NCI-H82 treated with DMSO at 0.1 percent for 48 hours (cell line): ENCODE data around the gene S1PR2.

Experiments used
- DNase-seq: peaks from one replicate; lab custom pipeline; 2025; ENCODE audit not compliant: unreplicated experiment; lab: John Stamatoyannopoulos, UW

The S1PR2 gene

GRCh38 chr19:10230861-10231611, at the start of gene S1PR2:
Gene S1PR2, minus strand, starts transcription at chr19:10231331. Its CDS starts 6,426 bp downstream, at chr19:10224905.
- DNase-seq, result peak; percentile 3

DNA sequence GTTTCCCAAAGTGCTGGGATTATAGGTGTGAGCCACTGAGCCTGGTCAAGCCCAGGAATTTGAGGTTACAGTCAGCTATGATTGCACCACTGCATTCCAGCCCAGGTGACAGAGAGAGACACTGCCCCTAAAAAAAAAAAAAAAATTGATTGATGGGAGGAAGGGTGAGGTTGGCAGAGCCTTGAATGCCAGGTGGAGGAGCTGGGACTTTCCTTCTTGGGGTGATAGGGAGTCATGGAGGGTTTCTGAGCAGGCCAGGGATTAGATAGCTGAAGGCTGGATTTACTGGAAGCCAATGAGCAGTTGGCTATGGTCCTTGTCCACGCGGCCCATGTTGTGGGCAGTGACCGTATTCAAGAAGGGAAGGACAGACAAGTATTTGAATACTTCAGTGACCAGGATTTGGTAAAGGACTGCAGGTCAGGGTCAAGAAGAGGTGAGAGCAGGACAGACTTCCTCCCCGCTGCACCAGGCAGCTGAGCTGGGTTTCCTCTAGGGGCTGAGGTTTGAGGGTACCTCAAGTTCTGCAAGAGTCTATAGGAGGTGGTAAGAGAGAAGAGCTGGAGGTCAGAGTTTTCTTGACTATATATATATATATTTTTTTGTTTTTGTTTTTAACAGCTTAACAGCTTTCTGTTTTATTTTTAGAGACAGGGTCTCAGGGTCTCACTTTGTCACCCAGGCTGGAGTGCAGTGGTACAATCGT, 48.8 kb upstream of the S1PR2 start:
- no peak for DNase-seq

GRCh38 chr19:10278935-10279334, 47.8 kb upstream of the S1PR2 start:
- DNase-seq, result no peak

GRCh38 chr19:10277795-10278589, 46.9 kb upstream of the S1PR2 start:
- no peak for DNase-seq

DNA sequence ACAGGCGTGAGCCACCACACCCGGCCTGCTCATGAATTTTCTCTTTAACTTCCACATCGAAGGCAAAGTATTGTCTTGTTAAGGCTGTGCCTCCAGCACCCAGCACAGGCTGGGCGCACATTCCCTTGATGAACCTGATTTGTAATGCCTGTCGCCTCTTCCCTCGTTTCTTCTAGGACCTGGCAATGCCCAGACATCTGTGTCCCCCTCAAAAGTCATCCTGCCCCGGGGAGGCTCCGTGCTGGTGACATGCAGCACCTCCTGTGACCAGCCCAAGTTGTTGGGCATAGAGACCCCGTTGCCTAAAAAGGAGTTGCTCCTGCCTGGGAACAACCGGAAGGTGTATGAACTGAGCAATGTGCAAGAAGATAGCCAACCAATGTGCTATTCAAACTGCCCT, 43.5 kb upstream of the S1PR2 start:
- DNase-seq, result no peak

GRCh38 chr19:10271543-10272086, 40.5 kb upstream of the S1PR2 start:
- DNase-seq, result no peak

- DNase-seq, result no peak
Measured at GRCh38 chr19:10270616-10271394, 39.7 kb upstream of the S1PR2 start, which contains the start of gene ICAM1. Gene ICAM1, plus strand, starts transcription at chr19:10271120. Its CDS starts 40 bp downstream, at chr19:10271160.

DNA sequence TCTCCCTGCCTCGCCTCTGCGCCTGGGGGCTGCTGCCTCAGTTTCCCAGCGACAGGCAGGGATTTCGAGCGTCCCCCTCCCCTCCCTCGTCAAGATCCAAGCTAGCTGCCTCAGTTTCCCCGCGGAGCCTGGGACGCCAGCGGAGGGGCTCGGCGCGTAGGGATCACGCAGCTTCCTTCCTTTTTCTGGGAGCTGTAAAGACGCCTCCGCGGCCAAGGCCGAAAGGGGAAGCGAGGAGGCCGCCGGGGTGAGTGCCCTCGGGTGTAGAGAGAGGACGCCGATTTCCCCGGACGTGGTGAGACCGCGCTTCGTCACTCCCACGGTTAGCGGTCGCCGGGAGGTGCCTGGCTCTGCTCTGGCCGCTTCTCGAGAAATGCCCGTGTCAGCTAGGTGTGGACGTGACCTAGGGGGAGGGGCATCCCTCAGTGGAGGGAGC, 39.1 kb upstream of the S1PR2 start:
- no peak for DNase-seq

DNA sequence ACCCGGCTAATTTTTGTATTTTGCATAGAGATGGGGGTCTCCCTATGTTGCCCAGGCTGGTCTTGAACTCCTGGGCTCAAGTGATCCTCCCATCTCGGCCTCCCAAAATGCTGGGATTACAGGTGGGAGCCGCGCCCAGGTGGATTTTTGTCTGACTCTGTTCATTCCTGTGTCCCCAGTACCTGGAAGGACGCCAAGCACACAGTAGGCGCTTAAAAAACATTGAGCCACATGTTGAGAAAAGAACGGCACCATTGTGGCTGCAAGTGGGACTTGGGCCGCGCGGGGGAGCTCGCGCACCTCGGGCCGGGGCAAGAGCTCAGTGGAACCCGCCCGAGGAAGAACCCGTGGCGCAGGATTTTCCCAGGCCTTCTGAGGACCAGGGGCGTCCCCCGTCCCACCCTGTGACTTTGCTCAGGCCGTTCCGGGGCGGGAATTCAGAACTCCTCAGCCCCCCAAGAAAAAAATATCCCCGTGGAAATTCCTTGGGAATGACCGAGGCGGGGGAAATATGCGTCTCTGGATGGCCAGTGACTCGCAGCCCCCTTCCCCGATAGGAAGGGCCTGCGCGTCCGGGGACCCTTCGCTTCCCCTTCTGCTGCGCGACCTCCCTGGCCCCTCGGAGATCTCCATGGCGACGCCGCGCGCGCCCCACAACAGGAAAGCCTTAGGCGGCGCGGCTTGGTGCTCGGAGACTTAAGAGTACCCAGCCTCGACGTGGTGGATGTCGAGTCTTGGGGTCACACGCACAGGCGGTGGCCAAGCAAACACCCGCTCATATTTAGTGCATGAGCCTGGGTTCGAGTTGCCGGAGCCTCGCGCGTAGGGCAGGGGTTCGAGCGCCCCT, 38.4 kb upstream of the S1PR2 start:
- DNase-seq, result peak; percentile 15

GRCh38 chr19:10268071-10268470, 36.9 kb upstream of the S1PR2 start:
- no peak for DNase-seq

GRCh38 chr19:10266706-10267105, 35.6 kb upstream of the S1PR2 start:
- no peak for DNase-seq

DNA sequence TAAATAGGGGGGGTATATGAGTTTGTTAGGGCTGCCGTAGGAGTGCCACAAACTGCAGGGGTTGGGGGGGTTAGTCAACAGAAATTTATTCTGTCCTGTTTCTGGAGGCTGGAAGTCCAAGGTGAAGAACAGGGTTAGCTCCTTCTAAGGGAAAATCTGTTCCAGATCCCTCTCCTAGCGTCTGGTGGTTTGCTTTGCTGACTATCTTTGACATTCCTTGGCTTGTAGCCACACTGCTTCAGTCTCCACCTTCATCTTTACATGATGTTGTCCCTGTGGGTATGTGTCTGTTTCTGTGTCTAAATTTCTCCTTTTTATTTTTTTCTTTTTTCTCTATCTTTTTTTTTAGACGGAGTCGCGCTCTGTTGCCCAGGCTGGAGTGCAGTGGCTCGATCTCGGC, 31.6 kb upstream of the S1PR2 start:
- DNase-seq, result no peak

DNA sequence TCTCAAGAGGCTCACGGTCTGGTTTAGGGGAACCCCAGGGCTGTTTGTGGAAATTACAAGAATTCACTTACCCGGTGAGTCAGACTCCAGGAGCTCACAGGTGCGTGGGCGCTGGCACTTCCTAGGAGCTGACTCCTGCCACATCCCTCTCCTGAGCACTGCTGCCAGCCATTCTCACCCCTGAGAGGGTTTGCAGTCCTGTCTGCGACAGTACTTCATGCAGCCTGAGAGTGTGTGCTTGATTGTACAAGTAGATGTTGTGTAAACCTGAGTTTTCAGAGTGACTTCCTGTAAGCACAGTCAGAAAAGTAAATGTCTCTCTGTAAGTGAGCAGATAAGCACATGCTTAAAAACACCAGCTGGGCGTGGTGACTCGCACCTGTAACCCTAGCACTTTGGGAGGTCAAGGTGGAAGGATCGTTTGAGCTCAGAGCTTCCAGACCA, 29.0 kb upstream of the S1PR2 start:
- DNase-seq, result no peak

DNA sequence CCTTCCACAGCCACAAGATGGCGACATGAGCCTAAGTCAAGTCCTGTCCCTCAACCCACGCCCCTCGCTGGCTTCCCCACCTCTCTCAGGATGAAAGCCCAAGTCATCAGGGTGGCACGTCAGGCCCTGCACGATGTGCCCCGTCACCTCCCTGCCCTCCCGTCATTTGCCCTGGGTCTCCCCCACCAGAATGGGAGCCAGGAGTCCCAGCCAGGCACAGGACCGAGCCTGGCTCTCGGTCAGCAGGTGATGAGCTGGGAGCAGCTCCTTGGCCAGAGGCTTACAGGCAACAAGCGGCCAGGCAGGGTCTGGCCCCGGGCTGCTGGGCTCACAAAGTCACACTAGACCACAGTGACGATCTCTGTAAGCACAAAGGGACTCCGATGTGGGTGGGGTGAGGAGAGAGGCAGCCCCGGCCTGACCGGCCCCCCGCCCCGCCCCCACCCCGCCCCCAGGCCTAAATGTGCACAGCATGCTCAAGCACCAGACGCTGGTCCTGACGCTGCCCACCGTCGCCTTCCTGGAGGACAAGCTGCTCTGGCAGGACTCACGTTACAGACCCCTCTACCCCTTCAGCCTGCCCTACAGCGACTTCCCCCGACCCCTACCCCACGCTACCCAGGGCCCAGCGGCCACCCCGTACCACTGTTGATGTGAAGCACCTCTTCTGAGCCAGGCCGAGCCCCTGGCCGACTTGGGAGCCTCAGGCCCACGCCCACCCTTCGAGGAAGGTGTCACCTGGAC, 28.2 kb upstream of the S1PR2 start:
- peak; percentile 56 for DNase-seq

DNA sequence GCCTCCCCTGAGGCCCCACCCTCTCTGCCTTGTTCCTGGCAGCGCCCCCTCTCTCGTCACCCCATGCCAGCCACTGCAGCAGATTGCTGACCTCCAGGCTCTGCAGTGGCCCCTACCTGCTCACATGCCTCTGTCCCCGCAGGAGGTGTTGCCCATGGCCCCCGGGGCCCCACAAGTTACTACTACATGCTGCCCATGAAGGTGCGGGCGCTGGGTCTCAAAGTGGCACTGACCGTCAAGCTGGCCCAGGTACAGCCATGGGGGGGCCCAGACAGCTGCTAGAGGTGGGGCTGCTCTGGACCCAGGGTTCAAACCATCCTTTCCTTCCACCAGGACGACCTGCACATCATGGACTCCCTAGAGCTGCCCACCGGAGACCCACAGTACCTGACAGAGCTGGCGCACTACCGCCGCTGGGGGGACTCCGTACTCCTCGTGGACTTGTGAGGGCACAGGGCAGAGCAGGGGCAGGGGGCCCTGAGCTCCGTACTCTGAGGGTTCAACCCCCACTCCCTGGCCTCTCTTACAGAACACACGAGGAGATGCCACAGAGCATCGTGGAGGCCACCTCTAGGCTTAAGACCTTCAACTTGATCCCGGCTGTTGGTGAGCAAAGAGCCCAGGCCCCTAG, 27.1 kb upstream of the S1PR2 start:
- DNase-seq, result no peak

- DNase-seq, result no peak
Measured at GRCh38 chr19:10256970-10257615, 26.0 kb upstream of the S1PR2 start.

DNA sequence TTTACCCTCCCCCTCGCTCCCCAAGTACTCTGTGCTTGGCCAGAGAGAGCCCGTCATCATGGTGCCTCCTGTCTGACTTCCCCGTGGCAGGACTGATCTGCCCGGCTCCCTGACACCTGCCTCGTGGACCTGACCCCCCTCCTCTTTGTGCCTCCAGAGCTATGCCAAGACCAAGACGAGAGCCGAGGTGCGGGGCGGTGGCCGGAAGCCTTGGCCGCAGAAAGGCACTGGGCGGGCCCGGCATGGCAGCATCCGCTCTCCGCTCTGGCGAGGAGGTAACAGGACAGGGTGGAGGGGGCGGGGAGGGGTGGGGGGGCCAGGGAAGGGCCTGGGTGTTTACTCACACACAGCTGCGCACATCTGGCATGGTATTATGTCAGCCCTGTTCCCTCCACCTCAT, 25.4 kb upstream of the S1PR2 start:
- DNase-seq, result no peak

DNA sequence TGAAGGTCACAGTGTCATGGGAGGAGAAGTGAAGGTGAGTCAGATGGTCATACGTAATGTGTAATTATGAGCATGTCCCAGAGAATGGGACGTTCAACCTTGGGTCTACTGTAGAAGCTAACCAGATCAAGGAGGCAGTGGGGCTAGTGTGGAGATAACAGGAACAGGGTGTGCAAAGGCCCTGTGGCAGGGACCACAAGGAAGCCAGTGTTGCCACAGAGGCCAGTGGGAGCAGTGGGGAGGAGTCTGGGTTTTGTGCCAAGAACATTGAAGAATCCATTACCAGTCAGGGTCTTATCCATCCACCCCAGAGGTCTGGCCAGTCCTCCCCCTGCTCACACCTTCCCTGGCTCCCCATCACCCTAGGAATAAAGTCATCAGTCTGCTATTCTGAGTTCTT, 24.2 kb upstream of the S1PR2 start:
- DNase-seq, result no peak
